ENCODE data around the gene NEURL2.

NEURL2 gene

DNA sequence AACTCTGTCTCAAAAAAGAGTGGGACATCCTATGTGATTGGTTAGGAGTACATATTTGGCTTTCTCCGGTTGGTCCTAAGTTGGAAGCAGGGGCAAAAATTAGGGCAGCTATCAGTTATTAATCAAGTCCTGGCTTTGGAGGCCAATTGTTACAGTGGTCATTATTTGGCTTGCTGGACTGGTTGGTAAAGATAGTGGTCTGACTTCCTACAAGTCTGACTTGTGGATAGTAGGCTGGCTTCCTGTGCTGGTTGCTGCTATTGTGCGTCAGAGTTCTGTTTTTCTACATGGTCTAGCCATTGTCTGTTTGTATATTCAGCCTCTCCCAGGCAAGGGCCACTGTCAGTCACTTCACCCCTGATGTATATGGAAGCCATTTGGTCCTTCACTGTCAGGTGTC, 40.8 kb downstream of the NEURL2 start:
- Mint-ChIP-seq H3K4me1 (peaks cover 21% of the 10 kb centered on the region), H3K4me3 (no peak overlapping the region), H3K27ac (no peak overlapping the region), H3K9me3 (no peaks in the 10 kb centered on the region), H3K27me3 (no peaks in the 10 kb centered on the region), H3K36me3 (peaks cover 5% of the 10 kb centered on the region)

DNA sequence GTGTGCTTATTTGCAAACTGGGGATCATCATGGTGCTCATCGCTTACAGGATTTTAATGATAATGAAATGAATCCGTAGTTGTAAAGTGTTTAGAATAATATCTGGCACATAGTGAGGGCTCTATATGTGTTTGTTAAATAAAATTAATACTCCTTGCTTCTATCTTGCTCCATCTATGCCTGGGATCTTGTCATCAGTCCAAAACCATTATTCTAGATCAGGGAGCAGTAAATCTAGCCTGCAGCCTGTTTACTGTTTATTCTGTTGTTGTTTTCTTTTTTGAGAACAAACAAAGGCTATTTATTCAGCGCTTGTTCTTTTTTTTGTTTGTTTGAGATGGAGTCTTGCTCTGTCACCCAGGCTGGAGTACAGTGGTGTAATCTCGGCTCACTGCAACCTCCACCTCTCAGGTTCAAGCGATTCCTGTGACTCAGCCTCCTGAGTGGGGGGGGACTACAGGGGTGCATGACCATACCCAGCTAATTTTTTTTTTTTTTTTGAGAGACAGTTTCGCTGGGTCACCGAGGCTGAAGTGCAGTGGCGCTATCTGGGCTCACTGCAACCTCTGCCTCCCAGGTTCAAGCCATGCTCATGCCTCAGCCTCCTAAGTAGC, 41.9 kb downstream of the NEURL2 start:
- Mint-ChIP-seq H3K4me3 (no peak overlapping the region), H3K9me3 (no peaks in the 10 kb centered on the region), H3K27me3 (no peaks in the 10 kb centered on the region), H3K27ac (no peak overlapping the region), H3K36me3 (peaks cover 6% of the 10 kb centered on the region), H3K4me1 (peaks cover 12% of the 10 kb centered on the region)

DNA sequence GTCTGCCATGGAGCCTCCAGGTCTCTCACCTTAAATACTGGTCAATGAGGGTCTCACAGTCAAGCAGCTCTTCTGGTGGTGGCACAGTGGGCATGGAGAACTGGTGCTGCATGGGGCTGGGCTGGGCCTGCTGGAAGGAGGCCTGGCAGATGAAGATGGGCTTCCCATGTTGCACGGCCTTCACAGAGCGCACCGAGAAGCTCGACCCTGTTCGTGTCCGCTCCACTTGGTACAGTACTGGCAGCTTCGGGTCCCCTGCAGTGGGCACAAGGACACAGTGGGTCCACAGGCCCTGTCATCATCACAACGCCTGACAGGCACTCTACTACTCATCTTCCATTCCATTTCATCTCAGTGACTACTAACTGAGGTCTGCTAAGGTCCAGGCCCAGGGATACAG, 42.6 kb downstream of the NEURL2 start:
- H3K27me3 Mint-ChIP-seq, result no peaks in the 10 kb centered on the region
- H3K4me1 Mint-ChIP-seq, result peaks cover 6% of the 10 kb centered on the region
- H3K36me3 Mint-ChIP-seq, result peaks cover 6% of the 10 kb centered on the region
- H3K27ac Mint-ChIP-seq, result no peak overlapping the region
- H3K9me3 Mint-ChIP-seq, result no peaks in the 10 kb centered on the region
- H3K4me3 Mint-ChIP-seq, result no peak overlapping the region

DNA sequence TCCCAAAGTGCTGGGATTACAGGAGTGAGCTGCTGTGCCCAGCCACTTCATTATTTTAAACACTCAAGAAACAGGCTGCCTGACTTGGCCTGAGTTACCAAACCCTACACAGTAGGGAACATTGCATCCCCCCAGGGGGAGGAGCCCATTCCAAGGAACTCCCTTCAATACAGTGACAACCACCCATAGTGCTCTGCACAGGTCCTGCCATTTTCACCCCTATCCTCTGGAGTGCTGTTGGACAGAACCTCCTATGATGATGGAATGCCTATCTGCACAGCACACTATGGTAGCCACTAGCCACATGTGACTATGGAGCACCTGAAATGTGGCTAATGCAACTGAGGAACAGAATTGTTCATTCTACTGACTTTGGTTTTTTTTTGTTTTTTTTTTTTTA, 45.6 kb downstream of the NEURL2 start:
- Mint-ChIP-seq H3K9me3 (no peaks in the 10 kb centered on the region), H3K36me3 (peaks cover 1% of the 10 kb centered on the region), H3K27me3 (no peaks in the 10 kb centered on the region), H3K27ac (no peak overlapping the region), H3K4me1 (peaks cover 3% of the 10 kb centered on the region), H3K4me3 (no peak overlapping the region)

DNA sequence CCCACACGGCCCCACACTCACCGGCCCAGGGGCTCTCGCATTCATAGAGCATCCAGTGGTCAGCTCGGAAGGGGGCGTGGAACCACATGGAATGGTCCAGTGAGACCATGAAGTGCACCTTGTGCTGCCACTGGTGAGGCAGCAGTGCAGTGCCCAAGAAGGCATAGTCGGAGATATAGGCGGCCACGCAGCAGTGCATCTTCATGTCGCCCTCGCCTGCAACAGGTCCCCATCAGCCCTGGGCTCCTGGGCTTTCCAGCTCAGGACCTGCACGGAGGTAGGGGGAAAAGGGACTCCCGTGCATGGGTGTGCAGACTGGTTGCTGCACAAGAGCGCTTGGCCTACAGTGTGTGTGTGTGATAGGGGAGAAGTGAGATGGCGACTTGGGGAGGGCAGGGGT, 47.5 kb downstream of the NEURL2 start:
- no peak overlapping the region for H3K27ac Mint-ChIP-seq
- H3K27me3 Mint-ChIP-seq, result no peaks in the 10 kb centered on the region
- no peak overlapping the region for H3K4me3 Mint-ChIP-seq
- H3K9me3 Mint-ChIP-seq, result no peaks in the 10 kb centered on the region
- H3K4me1 Mint-ChIP-seq, result peaks cover under 1% of the 10 kb centered on the region
- H3K36me3 Mint-ChIP-seq, result peaks cover 1% of the 10 kb centered on the region

DNA sequence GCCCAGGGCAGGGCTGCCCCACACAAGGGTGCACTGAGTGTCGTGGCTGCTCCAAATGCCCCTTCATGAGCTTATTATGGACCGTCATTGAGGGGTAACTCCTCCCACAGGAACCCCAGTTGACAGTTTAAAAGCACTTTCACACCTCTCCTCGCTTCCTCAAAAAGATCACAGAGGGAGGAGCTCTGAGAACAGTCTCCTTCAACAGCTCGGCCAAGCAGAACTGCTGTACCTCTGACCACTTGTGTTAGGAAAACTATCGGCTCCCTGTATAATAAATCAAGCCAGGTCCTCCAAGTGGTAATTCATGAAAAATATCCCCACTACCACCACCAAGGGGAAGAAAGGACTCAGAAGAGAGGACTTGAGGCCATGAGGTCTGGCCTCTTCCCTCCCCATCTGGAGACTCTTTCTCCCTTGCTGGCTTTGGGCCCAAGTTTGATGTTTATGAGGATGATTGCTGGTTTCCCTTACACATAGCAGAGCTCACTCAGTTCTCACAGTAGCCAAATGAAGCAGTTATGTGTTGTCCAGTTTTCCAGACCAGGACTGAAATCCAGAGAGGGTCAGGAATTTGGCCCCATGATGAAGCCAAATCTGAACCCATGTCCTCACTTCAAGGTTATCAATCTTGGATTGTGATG, 48.7 kb downstream of the NEURL2 start:
- peaks cover 1% of the 10 kb centered on the region for H3K36me3 Mint-ChIP-seq

DNA sequence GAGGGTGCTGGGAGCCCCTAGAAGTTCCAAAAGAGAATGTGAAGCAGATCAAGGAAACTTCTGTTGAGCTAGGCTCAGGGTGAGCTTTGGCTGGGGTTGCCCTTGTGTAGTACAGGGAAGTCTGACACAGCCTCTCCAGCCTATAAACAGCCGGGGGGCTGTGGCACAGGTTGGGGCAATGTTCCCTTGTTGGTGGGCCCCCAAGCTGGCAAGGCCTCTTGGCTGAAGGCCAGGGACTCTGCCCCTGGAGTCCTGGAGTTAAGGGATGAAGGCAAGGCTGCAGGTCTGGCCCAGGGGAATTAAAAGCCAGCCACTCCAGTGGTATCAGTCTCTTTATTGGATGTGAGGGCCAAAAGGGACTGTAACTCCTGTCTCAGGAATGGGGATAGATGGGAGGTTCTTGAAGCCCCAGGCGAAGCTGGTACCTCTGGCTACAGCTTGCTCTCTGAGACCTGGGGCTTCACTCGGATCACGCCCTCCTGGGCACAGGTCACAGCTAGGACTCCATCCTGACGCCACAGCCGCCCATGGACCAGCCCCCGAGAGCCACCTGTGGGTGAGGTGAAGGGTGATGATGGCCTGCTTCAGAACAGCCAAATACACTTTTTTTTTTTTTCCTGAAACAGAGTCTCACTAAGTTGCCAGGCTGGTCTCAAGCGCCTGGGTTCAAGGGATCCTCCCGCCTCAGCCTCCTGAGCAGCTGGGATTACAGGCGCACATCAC, 49.4 kb downstream of the NEURL2 start:
- Mint-ChIP-seq H3K36me3 (peaks cover 1% of the 10 kb centered on the region), H3K27me3 (no peaks in the 10 kb centered on the region), H3K27ac (no peak overlapping the region), H3K9me3 (no peaks in the 10 kb centered on the region), H3K4me3 (no peak overlapping the region), H3K4me1 (no peaks in the 10 kb centered on the region)

More for the DNA sequence above, 48.7 kb downstream of the NEURL2 start:
- Mint-ChIP-seq H3K4me3 (no peak overlapping the region), H3K9me3 (no peaks in the 10 kb centered on the region), H3K4me1 (no peaks in the 10 kb centered on the region), H3K27me3 (no peaks in the 10 kb centered on the region), H3K27ac (no peak overlapping the region)

DNA sequence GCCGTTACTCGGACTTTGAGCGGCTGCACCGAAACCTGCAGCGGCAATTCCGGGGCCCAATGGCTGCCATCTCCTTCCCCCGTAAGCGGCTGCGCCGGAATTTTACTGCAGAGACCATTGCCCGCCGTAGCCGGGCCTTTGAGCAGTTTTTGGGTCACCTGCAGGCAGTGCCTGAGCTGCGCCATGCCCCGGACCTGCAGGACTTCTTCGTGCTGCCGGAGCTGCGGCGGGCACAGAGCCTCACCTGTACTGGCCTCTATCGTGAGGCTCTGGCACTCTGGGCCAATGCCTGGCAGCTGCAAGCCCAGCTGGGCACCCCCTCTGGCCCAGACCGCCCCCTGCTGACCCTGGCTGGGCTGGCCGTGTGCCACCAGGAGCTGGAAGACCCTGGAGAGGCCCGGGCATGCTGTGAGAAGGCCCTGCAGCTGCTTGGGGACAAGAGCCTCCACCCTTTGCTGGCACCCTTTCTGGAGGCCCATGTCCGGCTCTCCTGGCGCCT, 50.3 kb downstream of the NEURL2 start:
- no peaks in the 10 kb centered on the region for H3K4me1 Mint-ChIP-seq
- no peak overlapping the region for H3K4me3 Mint-ChIP-seq
- H3K36me3 Mint-ChIP-seq, result peaks cover 1% of the 10 kb centered on the region
- H3K9me3 Mint-ChIP-seq, result no peaks in the 10 kb centered on the region
- no peaks in the 10 kb centered on the region for H3K27me3 Mint-ChIP-seq
- H3K27ac Mint-ChIP-seq, result no peak overlapping the region
